HG03342 (cell line): ENCODE data around the gene DLGAP4.
"Not testable (repeated sequence)": the region's sequence is repeated elsewhere in the genome, so short reads cannot be mapped to it uniquely, and the experiment has no call there.

Source experiments
- ATAC-seq: cut with Tn5 transposase; IDR thresholded peaks from one replicate; pipeline ENCODE4 v1.9.1; 2021; ENCODE audit warnings: mild to moderate bottlenecking, moderate library complexity; ENCODE audit not compliant: unreplicated experiment

Gene DLGAP4

GRCh38 chr20:36370991-36371790, 65.1 kb downstream of the DLGAP4 start:
- no peak for ATAC-seq

GRCh38 chr20:36372666-36373065, 66.5 kb downstream of the DLGAP4 start:
- ATAC-seq: no peak

- no peak for ATAC-seq
Measured at GRCh38 chr20:36373089-36373488, 67.0 kb downstream of the DLGAP4 start.

- no peak for ATAC-seq
Measured at GRCh38 chr20:36374995-36375394, 68.9 kb downstream of the DLGAP4 start.

- no peak for ATAC-seq
Measured at GRCh38 chr20:36377348-36378326, 71.5 kb downstream of the DLGAP4 start.

- no peak for ATAC-seq
Measured at GRCh38 chr20:36378686-36379085, 72.5 kb downstream of the DLGAP4 start.

GRCh38 chr20:36379914-36380313, 73.8 kb downstream of the DLGAP4 start:
- not testable (repeated sequence) for ATAC-seq

- ATAC-seq: no peak
Measured at GRCh38 chr20:36384022-36384619, 78.0 kb downstream of the DLGAP4 start.

GRCh38 chr20:36385503-36385902, 79.4 kb downstream of the DLGAP4 start:
- ATAC-seq: no peak

- ATAC-seq: no peak
Measured at GRCh38 chr20:36386236-36386635, 80.1 kb downstream of the DLGAP4 start.

GRCh38 chr20:36390269-36390668, 84.1 kb downstream of the DLGAP4 start:
- ATAC-seq: no peak

- no peak for ATAC-seq
Measured at GRCh38 chr20:36390719-36391415, 84.7 kb downstream of the DLGAP4 start.

- ATAC-seq: no peak
Measured at GRCh38 chr20:36391456-36391855, 85.3 kb downstream of the DLGAP4 start.

GRCh38 chr20:36391955-36392354, 85.8 kb downstream of the DLGAP4 start:
- ATAC-seq: no peak

- ATAC-seq: no peak
Measured at GRCh38 chr20:36392989-36393388, 86.8 kb downstream of the DLGAP4 start.

- no peak for ATAC-seq
Measured at GRCh38 chr20:36394340-36394965, 88.3 kb downstream of the DLGAP4 start.

GRCh38 chr20:36396340-36396739, 90.2 kb downstream of the DLGAP4 start:
- ATAC-seq: no peak

GRCh38 chr20:36396847-36397630, 90.9 kb downstream of the DLGAP4 start:
- ATAC-seq: no peak

GRCh38 chr20:36398515-36398914, 92.4 kb downstream of the DLGAP4 start:
- ATAC-seq: no peak
